ENCODE data around the gene HPCAL4.

The HPCAL4 gene

GRCh38 chr1:39679821-39680220, 11.4 kb downstream of the HPCAL4 start:
- Histone ChIP-seq H3K36me3 (ENCODE audit: low read depth) (no peaks in the 10 kb centered on the region), H3K27ac (ENCODE audit: poor library complexity, severe bottlenecking) (no peak overlapping the region), H3K27me3 (ENCODE audit: insufficient read depth, poor library complexity, severe bottlenecking) (no peaks in the 10 kb centered on the region), H3K9me3 (ENCODE audit: severe bottlenecking) (no peaks in the 10 kb centered on the region), H3K4me3 (ENCODE audit: severe bottlenecking) (no peak overlapping the region), H3K4me1 (ENCODE audit: insufficient read depth, poor library complexity, severe bottlenecking) (peaks cover 11% of the 10 kb centered on the region)
- DNase-seq (ENCODE audit: low spot score): no peak
- no peak for ATAC-seq (ENCODE audit: low read depth)
- TF ChIP-seq, protein P1, sequence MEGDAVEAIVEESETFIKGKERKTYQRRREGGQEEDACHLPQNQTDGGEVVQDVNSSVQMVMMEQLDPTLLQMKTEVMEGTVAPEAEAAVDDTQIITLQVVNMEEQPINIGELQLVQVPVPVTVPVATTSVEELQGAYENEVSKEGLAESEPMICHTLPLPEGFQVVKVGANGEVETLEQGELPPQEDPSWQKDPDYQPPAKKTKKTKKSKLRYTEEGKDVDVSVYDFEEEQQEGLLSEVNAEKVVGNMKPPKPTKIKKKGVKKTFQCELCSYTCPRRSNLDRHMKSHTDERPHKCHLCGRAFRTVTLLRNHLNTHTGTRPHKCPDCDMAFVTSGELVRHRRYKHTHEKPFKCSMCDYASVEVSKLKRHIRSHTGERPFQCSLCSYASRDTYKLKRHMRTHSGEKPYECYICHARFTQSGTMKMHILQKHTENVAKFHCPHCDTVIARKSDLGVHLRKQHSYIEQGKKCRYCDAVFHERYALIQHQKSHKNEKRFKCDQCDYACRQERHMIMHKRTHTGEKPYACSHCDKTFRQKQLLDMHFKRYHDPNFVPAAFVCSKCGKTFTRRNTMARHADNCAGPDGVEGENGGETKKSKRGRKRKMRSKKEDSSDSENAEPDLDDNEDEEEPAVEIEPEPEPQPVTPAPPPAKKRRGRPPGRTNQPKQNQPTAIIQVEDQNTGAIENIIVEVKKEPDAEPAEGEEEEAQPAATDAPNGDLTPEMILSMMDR (IDR thresholded peaks at IDR 0.05; ENCODE audit: poor library complexity, severe bottlenecking): no peak

DNA sequence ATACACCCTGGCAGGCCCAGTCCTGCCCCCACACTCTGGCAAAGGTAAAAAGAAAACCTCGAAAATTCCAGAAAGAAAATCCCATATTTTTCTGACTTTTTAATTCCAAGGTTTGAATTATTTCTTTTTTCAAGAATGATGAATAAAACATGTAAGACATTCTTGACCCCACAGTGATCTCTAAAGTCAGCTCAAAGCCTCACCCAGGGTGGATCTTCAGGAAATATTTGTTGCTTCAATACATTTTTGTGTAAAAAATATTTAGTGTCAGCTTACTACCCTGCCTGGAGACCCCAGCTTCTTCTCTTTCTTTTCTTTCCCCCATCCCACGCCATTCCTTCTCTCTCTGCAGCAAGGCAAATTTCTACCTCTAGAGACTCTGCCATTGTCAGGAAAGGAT, 12.3 kb downstream of the HPCAL4 start:
- H3K4me1 ChIP-seq (ENCODE audit: insufficient read depth, poor library complexity, severe bottlenecking): peaks cover 11% of the 10 kb centered on the region
- ATAC-seq (ENCODE audit: low read depth) (no peak), DNase-seq (ENCODE audit: low spot score) (no peak)
- H3K27me3 ChIP-seq (ENCODE audit: insufficient read depth, poor library complexity, severe bottlenecking): no peaks in the 10 kb centered on the region
- TF ChIP-seq, protein P1 (IDR thresholded peaks at IDR 0.05; ENCODE audit: poor library complexity, severe bottlenecking): no peak
- H3K9me3 ChIP-seq (ENCODE audit: severe bottlenecking): no peaks in the 10 kb centered on the region
- H3K27ac ChIP-seq (ENCODE audit: poor library complexity, severe bottlenecking): no peak overlapping the region
- no peak overlapping the region for H3K4me3 ChIP-seq (ENCODE audit: severe bottlenecking)
- no peaks in the 10 kb centered on the region for H3K36me3 ChIP-seq (ENCODE audit: low read depth)

DNA sequence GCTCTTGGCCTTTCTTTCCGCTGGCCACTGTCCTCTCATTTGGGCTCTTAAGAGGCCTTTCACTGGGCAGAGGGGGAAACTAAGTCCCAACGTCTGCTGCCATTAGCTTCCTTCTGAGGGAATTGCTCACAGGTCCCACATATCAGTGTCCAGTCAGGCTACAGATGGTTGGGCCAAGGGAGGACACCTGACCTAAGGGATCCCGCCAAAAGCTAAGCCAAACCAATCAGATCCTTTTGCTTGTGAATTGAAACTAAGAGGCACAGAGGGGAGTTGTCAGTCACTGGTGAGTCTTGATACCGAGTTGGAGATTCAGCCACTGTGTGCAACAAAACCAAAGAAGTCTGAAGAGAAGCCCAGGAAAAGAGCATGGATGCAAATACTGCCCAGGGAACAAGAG, 13.6 kb downstream of the HPCAL4 start:
- no peak overlapping the region for H3K4me3 ChIP-seq (ENCODE audit: severe bottlenecking)
- no peaks in the 10 kb centered on the region for H3K36me3 ChIP-seq (ENCODE audit: low read depth)
- peaks cover under 1% of the 10 kb centered on the region for H3K27me3 ChIP-seq (ENCODE audit: insufficient read depth, poor library complexity, severe bottlenecking)
- ATAC-seq (ENCODE audit: low read depth) (no peak), DNase-seq (ENCODE audit: low spot score) (no peak)
- H3K27ac ChIP-seq (ENCODE audit: poor library complexity, severe bottlenecking): no peak overlapping the region
- TF ChIP-seq, protein P1 (IDR thresholded peaks at IDR 0.05; ENCODE audit: poor library complexity, severe bottlenecking): no peak
- peaks cover 11% of the 10 kb centered on the region for H3K4me1 ChIP-seq (ENCODE audit: insufficient read depth, poor library complexity, severe bottlenecking)
- H3K9me3 ChIP-seq (ENCODE audit: severe bottlenecking): no peaks in the 10 kb centered on the region

GRCh38 chr1:39676948-39677548, 14.2 kb downstream of the HPCAL4 start:
- Histone ChIP-seq H3K36me3 (ENCODE audit: low read depth) (no peaks in the 10 kb centered on the region), H3K27ac (ENCODE audit: poor library complexity, severe bottlenecking) (peak overlapping the region; percentile 8), H3K9me3 (ENCODE audit: severe bottlenecking) (no peaks in the 10 kb centered on the region), H3K27me3 (ENCODE audit: insufficient read depth, poor library complexity, severe bottlenecking) (peaks cover 6% of the 10 kb centered on the region), H3K4me1 (ENCODE audit: insufficient read depth, poor library complexity, severe bottlenecking) (peaks cover 11% of the 10 kb centered on the region), H3K4me3 (ENCODE audit: severe bottlenecking) (no peak overlapping the region)
- TF ChIP-seq, protein P1 (IDR thresholded peaks at IDR 0.05; ENCODE audit: poor library complexity, severe bottlenecking): no peak
- DNase-seq (ENCODE audit: low spot score) (no peak), ATAC-seq (ENCODE audit: low read depth) (peak; percentile 42; the same call in 1 of the 3 replicates)

GRCh38 chr1:39675220-39675619, 16.0 kb downstream of the HPCAL4 start:
- Histone ChIP-seq H3K27me3 (ENCODE audit: insufficient read depth, poor library complexity, severe bottlenecking) (peaks cover 24% of the 10 kb centered on the region), H3K9me3 (ENCODE audit: severe bottlenecking) (no peaks in the 10 kb centered on the region), H3K36me3 (ENCODE audit: low read depth) (no peaks in the 10 kb centered on the region), H3K4me3 (ENCODE audit: severe bottlenecking) (no peak overlapping the region), H3K27ac (ENCODE audit: poor library complexity, severe bottlenecking) (no peak overlapping the region), H3K4me1 (ENCODE audit: insufficient read depth, poor library complexity, severe bottlenecking) (peaks cover 11% of the 10 kb centered on the region)
- ATAC-seq (ENCODE audit: low read depth) (peak; percentile 63), DNase-seq (ENCODE audit: low spot score) (no peak)
- TF ChIP-seq, protein P1 (IDR thresholded peaks at IDR 0.05; ENCODE audit: poor library complexity, severe bottlenecking): no peak

All from RWPE2 (cell line).